HG02938 (cell line): ENCODE data around the gene ATP11B.

ENCODE experiments used
- ATAC-seq: cut with Tn5 transposase; IDR thresholded peaks from one replicate; pipeline ENCODE4 v1.9.1; 2021; ENCODE audit warnings: mild to moderate bottlenecking, moderate library complexity; ENCODE audit not compliant: unreplicated experiment

The ATP11B gene

DNA sequence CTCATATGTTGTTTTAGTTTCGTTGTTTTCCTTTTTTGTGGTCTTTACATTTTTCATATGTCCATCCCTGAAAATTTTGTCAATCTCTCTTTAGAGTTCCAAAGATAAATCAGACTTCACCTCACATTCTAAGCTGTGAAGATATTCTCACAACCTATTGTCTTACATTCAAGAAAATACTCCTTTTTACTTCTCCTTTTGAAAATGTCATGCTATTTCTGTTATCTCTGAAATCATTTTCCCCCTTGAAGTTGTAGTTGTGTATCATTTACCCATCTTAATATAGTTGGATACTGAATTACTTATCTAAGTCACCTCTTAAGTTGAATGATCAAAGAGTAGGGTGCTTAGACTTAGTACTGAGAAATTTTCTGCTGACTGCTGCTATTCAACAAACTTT is 112.7 kb downstream of the ATP11B start:
- ATAC-seq: no peak

DNA sequence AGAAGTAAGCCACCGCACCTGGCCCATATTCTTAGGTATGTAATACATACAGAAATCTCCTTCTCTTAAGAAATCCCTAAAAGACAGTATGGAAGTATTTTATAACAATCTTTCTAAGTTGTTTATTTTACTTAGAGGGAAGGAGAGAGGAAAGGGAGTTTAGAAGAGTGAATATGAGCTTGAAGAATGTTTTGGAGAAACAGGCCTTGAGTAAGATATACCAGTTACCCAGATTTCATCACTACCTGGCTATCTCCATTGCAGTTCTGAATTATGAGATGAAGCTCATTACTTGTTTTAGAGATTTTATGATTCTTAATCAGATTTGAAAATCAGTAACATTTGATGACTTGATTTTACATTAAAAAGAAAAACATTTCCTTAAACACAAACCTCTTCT is 115.2 kb downstream of the ATP11B start:
- no peak for ATAC-seq

DNA sequence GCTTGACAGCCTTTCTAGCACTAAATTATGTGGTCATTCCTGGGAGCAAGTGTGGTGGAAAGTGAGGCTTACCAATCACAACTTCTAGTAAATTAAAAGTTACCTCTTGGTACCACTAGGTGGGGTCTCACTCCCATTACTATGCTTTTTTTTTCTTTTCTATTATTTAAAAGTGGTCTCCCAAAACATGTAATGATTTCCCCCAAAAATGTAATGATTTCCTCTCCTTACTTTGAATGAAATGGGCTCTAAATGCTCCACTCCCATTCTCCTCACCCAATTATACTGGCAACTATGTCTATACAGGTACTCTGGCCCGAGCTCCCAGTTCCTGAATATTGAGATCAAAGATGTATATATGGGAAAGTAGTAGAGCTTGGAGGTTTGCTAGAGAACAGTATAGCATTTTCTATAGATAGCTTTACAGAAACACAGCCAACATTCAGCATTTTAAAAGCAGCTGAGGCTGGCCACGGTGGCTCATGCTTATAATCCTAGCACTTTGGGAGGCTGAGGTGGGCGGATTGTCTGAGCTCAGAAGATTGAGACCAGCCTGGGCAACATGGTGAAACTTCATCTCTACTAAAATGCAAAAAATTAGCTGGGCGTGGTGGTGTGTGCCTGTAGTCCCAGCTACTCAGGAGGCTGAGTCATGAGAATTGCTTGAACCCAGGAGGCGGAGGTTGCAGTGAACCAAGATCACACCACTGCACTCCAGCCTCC is 116.2 kb downstream of the ATP11B start:
- no peak for ATAC-seq

DNA sequence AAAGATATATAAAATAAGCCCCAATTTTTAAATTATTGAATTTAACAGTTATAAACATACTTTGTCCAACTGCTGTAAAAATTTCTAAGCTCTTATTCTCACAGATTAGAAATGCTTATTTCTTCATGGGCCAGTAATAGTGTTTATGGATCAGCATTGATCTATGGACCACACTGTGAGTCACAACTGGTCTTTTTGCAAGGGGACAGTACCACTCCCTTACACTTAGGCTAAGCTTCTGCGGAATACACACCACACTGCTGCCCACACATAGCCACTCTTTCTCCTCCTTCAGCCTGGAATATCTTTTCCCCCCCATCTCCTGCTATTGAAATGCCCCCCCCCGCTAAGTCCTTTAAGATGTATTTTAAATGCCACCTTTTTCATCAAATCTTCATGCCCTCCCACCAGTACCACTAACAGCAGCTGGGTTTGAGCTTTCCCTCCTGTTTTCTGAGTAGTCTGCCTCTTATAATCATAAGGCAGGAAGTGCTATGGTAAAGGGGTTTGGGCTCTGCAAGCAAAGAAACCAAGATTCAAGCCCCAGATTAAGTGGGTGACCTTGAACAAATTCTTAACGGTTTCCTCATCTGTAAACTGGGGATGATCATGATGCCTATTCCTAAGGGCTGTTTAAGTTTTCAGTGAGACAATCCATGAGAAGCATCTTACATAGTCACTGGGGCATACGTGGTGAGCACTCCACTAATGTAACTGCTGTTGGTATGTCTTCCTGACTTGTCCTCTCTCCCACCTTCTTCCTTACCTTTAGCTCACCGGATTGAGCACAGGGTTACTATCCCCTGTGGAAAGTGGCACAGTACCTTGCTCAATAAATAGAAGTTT is 117.9 kb downstream of the ATP11B start:
- no peak for ATAC-seq

DNA sequence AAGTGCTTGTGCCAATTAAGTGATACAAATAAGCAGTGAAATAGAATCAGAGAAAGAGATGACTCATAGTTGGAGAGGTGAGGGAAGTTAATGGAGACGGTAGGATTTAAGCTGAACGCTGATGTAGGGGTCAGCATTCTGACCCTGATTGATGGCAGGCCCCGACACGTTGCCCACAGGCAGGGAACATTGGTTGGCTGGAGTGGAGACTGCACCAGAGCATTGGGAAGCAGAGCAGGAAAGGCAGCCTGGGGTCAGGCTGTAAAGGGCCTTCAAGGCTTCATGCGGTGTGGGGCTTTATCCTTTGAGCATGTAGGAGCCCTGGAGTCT is 118.4 kb downstream of the ATP11B start:
- ATAC-seq: no peak

DNA sequence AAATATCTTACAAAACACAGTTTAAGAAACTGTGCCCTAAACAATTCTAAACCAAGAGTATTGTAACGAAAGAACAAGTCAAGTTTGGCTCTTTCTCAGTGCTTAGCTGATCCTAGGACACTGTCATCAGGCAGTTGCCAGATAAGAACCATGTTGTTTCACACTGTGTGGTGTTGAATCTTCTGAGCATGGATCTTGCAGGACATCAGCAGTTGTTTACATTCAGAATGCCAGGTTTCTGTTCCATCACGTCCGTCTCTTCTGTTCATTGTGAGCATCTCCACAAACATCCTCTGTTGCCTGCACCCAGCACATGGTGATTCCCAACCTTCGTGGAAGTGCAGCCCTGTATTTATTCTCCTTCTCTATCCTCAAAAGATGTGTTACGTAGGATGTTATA is 119.2 kb downstream of the ATP11B start:
- ATAC-seq: no peak

DNA sequence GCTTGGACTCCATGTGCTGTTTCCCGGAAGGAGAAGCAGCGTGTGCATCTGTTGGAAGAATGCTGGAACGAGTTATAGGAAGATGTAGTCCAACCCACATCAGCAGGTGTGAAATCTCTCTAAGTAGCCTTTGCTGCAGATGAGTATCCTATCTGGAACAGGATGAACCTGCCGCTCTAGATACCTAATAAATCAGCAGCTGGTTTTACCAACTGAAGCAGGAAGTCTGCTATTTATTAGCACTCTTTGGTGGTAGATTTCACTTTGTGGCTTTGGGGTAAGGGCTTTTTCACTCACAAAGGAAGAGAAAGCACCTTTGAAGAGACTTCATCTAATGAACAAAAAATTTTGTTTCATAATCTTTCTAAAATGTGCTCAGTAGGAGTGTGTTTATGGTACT is 120.6 kb downstream of the ATP11B start:
- peak; percentile 85 for ATAC-seq

DNA sequence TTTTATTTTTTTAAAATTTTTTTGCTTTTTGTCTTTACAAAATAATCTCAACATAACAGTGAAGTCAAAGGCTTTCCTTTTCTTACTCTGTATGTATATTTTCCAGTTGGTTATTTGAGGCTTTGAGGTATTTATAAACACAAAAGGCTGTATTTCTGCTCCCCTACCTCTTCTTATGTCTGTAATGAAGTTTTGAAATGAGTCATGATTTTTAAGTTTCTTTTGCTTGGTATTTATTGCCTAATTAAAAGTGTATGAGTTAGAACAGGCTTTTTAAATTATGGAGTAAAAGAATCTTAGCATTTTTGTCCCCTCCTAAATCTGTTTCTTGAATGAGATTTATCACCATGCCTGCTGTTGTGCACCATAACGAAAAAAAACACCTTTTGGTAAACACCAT is 121.0 kb downstream of the ATP11B start:
- ATAC-seq: peak; percentile 39

DNA sequence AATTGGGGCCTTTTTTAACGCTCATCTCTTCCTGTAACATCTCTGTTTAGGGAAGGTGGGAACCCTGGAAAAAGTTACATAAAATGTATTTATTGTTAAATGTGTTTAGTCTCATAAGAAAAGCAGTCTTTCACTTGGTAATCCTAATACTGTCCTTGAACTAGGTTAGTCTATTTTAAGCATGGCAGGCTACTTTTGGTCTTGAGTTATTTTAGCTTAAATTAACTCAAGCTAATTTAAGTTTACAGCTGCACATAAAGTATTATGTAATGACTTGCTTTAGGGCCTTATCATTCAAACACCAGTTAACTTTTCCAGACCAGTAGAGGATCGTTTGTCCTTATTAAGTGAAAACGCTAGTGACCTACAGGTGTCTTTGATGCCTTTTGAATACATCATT is 123.8 kb downstream of the ATP11B start:
- no peak for ATAC-seq

DNA sequence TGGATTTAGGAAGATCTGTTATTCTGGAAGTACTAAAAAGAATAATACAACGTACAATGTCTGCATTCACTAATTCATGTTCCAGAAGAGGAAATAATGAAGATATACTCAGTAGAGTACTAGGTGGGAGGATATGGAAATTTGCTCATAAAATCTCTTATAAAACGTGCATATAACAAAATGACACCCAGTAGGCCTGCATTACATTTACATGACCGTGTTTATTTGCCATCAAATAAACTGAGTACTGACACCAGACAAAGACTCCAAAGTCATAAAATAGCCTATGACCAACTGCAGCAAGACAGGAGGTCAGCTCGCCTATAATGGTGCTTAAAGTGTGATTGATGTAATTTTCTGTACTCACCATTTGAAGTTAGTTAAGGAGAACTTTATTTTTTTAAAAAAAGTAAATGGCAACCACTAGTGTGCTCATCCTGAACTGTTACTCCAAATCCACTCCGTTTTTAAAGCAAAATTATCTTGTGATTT is 126.6 kb downstream of the ATP11B start:
- no peak for ATAC-seq

DNA sequence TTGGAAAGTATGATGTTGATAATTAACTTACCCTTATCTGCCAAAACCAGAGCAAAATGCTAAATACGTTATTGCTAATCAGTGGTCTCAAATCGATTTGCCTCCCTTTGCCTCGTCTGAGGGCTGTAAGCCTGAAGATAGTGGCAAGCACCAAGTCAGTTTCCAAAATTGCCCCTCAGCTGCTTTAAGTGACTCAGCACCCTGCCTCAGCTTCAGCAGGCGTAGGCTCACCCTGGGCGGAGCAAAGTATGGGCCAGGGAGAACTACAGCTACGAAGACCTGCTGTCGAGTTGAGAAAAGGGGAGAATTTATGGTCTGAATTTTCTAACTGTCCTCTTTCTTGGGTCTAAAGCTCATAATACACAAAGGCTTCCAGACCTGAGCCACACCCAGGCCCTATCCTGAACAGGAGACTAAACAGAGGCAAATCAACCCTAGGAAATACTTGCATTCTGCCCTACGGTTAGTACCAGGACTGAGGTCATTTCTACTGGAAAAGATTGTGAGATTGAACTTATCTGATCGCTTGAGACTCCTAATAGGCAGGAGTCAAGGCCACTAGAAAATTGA is 127.3 kb downstream of the ATP11B start:
- ATAC-seq: no peak

DNA sequence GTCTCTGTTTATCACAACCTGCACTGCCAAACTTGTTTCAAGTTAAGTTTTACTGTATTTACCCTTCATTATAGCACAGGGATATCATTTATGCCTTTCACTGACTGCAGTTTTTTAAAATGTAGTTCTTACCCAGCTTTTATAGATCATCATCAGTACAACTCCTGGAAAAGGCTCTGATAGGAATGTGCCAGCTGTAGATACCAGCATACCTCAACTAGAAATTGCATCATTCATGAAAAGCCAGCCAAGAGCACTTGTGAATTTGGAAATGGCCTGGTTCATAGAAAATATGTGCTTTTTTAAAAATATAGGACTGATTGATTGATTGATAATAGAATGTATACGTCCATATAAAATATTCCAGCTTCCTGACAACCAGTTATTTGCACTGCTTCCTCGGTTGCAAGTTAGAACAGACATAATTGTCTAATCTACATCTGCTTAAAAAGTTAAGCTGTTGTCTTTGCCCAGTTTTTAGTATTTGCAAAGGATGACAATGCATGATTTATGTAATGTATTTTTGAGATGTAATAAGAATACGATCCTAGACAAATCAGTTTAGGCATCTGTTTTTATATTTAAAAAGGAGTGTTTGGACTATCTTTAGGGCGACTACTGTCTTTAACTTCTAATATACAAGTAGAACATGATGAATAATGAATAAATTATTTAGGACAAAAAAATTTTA is 128.5 kb downstream of the ATP11B start:
- no peak for ATAC-seq

DNA sequence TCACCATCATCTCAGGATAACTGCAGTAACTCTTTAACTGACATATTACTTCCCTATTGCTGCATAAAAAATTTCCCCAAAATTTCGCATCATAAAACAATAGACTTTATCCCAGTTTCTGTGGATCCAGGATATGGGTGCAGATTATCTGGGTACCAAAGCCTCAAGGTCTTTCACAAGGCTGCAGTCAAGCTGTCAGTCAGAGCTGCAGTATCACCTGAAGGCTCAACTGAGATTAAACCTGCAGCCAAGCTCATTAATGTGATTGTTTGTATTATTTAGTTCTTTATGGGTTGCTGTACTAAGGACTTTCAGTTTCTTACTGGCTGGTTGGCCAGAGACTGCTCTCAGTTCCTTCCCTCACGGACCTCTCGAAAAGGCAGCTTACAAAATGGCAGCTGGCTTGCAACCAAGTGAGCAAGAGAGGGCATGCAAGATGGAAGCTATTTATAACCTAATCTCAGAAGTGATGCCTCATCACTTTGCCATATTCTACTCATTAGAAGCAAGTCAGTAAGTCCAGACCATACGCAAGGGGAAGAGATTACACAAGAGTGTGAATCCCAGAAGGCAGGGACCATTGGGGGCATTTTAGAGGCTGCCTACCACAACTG is 132.1 kb downstream of the ATP11B start:
- ATAC-seq: peak; percentile 97

DNA sequence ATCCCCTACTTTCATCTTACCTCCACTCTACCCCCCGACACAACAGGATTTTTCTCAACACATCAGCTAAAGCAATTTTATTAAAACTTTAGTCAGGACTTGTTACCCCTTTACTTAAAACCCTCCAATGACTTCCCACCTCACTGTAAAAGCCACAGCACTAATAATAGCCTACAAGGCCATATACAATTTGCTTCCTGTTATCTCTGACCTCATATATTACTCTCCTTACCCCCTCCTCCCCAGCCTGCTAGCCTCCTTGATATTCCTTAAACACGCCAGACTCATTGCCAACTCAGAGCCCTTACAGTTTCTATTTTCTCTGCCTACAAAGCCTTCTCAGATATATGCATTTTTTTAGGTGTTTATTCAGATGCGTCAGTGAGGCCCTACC is 132.6 kb downstream of the ATP11B start:
- peak; percentile 13 for ATAC-seq

DNA sequence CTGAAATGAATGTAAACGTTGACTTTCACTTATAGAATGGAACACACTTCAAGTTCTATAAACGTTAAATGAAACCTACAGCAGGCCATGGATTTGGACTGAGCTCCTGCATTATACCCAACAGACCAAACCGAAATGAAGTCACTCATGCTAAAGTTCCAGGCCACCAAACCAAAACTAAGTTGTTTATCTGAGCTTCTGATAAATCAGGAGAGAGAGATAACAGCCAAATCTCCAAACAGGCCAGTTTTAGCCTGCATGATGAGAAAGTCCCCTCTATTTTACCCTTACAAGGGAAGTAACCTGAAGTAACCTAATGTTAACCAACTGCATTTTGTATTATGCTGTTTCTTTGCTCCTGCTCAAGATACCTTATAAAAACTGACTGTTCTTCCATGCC is 142.5 kb downstream of the ATP11B start:
- ATAC-seq: no peak

DNA sequence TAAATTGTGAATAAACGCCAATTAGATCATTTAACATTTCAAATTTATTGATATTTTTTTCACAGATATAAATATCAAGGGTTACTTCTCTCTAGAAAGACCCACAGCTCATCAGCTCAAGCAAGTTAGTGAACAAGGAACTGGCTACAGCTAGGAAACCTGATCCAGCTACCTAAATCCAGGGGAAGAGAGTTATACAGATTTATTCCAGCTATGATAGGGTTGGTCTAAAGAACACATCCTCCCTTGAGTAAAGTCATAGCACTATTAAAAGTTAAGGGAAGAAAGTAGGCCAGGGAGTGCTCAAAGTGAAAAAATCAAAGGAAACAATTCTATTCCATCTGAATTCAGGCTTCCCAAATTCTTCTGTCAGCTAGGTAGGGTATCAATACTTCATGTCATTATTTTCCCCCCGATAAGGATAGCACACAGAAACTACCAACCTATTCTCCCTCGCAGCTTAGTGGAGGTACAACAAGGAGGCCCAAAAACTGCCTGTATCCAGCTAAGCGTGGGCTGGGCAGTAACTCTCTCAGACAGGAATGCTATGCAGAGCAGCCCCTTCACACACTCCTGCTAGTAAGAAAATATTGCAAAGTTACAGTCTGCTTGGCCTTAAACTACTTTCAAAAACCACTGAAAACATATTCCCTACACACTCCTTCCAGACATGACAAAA is 143.1 kb downstream of the ATP11B start:
- no peak for ATAC-seq

DNA sequence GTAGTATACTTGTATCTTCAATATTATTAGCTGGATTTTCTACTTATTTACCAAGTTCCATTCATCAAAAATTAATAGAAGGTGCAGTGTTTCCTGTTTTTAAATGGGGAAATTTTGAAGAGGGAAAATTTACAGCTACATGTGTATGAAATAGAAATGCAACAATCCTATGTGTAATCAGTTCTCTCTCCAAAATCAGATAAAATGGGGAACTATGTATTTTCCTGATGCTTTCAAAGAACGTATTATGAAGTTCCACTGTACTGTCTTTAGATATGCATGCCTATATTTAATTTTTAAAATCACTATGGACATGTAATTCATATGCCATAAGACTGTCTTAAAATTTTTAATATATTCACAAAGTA is 143.6 kb downstream of the ATP11B start:
- ATAC-seq: no peak

DNA sequence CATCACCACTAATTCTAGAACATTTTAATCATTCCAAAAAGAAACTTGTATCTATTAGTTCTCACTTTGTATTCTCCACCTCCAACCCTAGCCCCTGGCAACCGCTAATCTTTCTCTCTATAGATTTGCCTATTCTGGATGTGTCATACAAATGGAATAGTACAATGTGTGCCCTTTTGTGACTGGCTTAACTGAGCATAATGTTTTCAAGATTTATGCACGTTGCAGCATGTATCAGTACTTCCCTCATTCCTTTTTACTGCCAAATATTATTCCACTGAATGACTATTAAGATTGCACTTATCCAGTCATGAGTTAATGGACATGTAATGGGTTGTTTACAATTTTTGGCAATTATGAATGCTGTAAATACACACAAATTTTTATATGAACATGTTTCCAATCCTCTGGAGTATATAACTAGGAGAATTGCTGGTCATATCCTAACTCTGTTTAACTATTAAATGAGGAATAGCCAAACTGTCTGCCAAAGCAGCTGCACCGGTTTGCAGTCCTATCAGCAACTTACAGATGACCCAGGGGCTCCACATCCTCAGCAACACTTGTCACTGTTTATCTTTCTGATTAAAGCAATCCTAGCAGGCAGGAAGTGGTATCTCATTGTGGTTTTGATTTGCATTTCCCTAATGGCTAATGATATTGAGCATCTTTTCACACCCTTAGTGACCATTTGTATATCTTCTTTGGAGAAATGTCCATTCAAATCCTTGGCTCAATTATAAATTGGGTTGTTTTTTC is 144.2 kb downstream of the ATP11B start:
- peak; percentile 95 for ATAC-seq

DNA sequence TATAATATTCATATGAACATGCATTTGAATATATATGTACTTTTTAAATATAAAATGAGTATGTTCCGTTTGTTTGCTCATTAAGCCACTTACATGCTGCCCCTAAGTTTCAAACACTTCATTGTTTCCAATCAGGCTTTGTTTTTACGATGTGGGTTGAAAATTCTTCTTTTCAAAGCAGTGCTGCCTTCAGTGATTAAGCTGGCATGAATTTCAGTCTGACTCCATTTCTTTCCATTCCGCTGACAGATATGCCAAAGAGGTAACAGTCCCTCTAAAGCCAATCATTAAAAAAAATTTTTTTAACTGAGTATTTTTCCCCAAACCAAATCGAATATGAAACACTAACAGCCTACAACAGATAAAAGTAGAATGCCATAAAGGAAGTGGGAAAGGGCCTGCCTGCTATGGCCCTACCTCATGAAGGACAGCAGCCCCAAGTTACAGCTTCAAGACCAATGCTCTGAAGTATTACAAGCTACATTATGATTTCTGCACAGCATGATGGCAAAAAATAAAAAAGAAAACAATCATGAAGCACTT is 147.0 kb downstream of the ATP11B start:
- ATAC-seq: no peak

DNA sequence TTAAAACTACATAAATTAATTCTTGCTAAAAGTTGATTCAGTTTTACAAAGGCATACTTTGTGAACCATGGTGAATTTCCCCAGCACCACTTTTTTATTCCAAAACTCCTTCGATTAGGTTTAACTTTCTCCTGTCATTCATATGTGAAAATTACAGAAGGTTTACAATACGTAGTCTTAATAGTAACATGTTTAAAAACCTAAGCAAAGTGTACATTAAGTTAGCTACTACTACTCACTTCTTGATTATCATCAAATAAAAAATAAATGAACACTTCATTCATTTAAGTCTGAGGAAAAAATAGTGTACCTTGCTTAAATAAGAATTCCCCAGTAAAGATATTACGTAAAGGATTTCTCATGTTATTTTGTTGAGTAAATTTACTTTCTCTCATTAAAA is 148.4 kb downstream of the ATP11B start:
- ATAC-seq: no peak
